Large intestine (tissue), 12 donors: ENCODE data around the gene TMC6. TPM values are rescaled to one million over a fixed set of nuclear protein-coding genes. Genes with fewer than 3 reads are reported as not detected.

Source experiments
- DNase-seq, 2 donors: peaks; one replicate each; pipeline versions ENCODE4 v3.0.0 to v3.0.0-alpha.2; 2013
- H3K27ac ChIP-seq: one replicate; pipeline ENCODE4 v1.5.1; 2013; ENCODE audit warnings: low read length
- H3K27me3 ChIP-seq: 2 replicates; pipeline ENCODE4 v1.6.1; 2013; ENCODE audit warnings: low read length; ENCODE audit not compliant: control insufficient read depth, insufficient read depth
- H3K36me3 ChIP-seq: 2 replicates; pipeline ENCODE4 v1.6.1; 2013; ENCODE audit warnings: low read length; ENCODE audit not compliant: control insufficient read depth, insufficient read depth
- H3K4me1 ChIP-seq: one replicate; pipeline ENCODE4 v1.6.1; 2013; ENCODE audit warnings: low read length; ENCODE audit not compliant: control insufficient read depth, insufficient read depth
- H3K4me3 ChIP-seq: one replicate; pipeline ENCODE4 v1.5.1; 2013; ENCODE audit warnings: low read length
- H3K9me3 ChIP-seq: one replicate; pipeline ENCODE4 v1.6.1; 2013; ENCODE audit warnings: mild to moderate bottlenecking, low read depth, low read length, moderate library complexity; ENCODE audit not compliant: control insufficient read depth
- WGBS: methylation state at CpG from one replicate; pipeline ENCODE4 v1.1.5; 2013; ENCODE audit warnings: low lambda C conversion rate; ENCODE audit not compliant: insufficient coverage; 5-methylcytosine and 5-hydroxymethylcytosine counted together
- long read RNA-seq, 11 donors: transcript quantifications; one replicate each; lab custom pipeline, GENCODE V29; 2026
- polyA plus RNA-seq: library from polyadenylated mRNA; unstranded; fragments of 120-200 nt; gene quantifications from one replicate; pipeline ENCODE4 v1.2.1, GENCODE V29; 2013

TMC6 gene, protein sequence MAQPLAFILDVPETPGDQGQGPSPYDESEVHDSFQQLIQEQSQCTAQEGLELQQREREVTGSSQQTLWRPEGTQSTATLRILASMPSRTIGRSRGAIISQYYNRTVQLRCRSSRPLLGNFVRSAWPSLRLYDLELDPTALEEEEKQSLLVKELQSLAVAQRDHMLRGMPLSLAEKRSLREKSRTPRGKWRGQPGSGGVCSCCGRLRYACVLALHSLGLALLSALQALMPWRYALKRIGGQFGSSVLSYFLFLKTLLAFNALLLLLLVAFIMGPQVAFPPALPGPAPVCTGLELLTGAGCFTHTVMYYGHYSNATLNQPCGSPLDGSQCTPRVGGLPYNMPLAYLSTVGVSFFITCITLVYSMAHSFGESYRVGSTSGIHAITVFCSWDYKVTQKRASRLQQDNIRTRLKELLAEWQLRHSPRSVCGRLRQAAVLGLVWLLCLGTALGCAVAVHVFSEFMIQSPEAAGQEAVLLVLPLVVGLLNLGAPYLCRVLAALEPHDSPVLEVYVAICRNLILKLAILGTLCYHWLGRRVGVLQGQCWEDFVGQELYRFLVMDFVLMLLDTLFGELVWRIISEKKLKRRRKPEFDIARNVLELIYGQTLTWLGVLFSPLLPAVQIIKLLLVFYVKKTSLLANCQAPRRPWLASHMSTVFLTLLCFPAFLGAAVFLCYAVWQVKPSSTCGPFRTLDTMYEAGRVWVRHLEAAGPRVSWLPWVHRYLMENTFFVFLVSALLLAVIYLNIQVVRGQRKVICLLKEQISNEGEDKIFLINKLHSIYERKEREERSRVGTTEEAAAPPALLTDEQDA
- 69.9 TPM for polyA plus RNA-seq
- long read RNA-seq, donor 1, full-length matches to known transcripts = 3 of 112 reads
- long read RNA-seq, donor 1, partial matches to known transcripts = 38 of 112 reads
- long read RNA-seq, donor 1, other reads (novel, unspliced or antisense) = 71 of 112 reads
- long read RNA-seq, donor 2, full-length matches to known transcripts = 8 of 16 reads
- long read RNA-seq, donor 2, partial matches to known transcripts = 0 of 16 reads
- long read RNA-seq, donor 2, other reads (novel, unspliced or antisense) = 8 of 16 reads
- long read RNA-seq, donor 3 = 0 reads
- long read RNA-seq, donor 4, full-length matches to known transcripts = 3 of 26 reads
- long read RNA-seq, donor 4, partial matches to known transcripts = 11 of 26 reads
- long read RNA-seq, donor 4, other reads (novel, unspliced or antisense) = 12 of 26 reads
- long read RNA-seq, donor 5, partial matches to known transcripts = 0 of 3 reads
- long read RNA-seq, donor 5, other reads (novel, unspliced or antisense) = 0 of 3 reads
- long read RNA-seq, donor 6, full-length matches to known transcripts = 4 of 574 reads
- long read RNA-seq, donor 6, partial matches to known transcripts = 376 of 574 reads
- long read RNA-seq, donor 6, other reads (novel, unspliced or antisense) = 194 of 574 reads
- long read RNA-seq, donor 7, partial matches to known transcripts = 0 of 3 reads
- long read RNA-seq, donor 7, other reads (novel, unspliced or antisense) = 0 of 3 reads
- long read RNA-seq, donor 8, full-length matches to known transcripts = 4 of 346 reads
- long read RNA-seq, donor 8, partial matches to known transcripts = 124 of 346 reads
- long read RNA-seq, donor 8, other reads (novel, unspliced or antisense) = 218 of 346 reads
- long read RNA-seq, donor 9, full-length matches to known transcripts = 6 of 6 reads
- long read RNA-seq, donor 9, partial matches to known transcripts = 0 of 6 reads
- long read RNA-seq, donor 9, other reads (novel, unspliced or antisense) = 0 of 6 reads
- long read RNA-seq, donor 10, full-length matches to known transcripts = 4 of 4 reads
- long read RNA-seq, donor 10, partial matches to known transcripts = 0 of 4 reads
- long read RNA-seq, donor 10, other reads (novel, unspliced or antisense) = 0 of 4 reads
- long read RNA-seq, donor 11, partial matches to known transcripts = 0 of 3 reads
- long read RNA-seq, donor 11, other reads (novel, unspliced or antisense) = 0 of 3 reads

GRCh38 chr17:78128551-78129350 lies at the start of gene TMC6:
Gene TMC6, minus strand, starts transcription at chr17:78128755. Its CDS starts 1,923 bp downstream, at chr17:78126832.
- peak in 1 of 2 donors; percentile 88 for DNase-seq
- Histone ChIP-seq H3K4me1 (peaks cover 41% of the 10 kb centered on the region), H3K27me3 (peaks cover 16% of the 10 kb centered on the region), H3K9me3 (peaks cover 12% of the 10 kb centered on the region), H3K27ac (peak within 1 kb of the TSS; percentile 85), H3K36me3 (peaks cover 26% of the 10 kb centered on the region), H3K4me3 (peak within 1 kb of the TSS; percentile 79)
- no CpG with 5 or more reads among the region's 54 CpGs for WGBS

- Histone ChIP-seq H3K9me3 (no peaks in the 10 kb centered on the region), H3K4me3 (no peak overlapping the region), H3K27ac (no peak overlapping the region), H3K4me1 (peaks cover 56% of the 10 kb centered on the region), H3K27me3 (no peaks in the 10 kb centered on the region), H3K36me3 (peaks cover 41% of the 10 kb centered on the region)
- WGBS = no CpG with 5 or more reads among the region's 14 CpGs
- peak; percentile 63 to 65 for DNase-seq
These were observed 48.0 kb upstream of the TMC6 start for GRCh38 chr17:78176548-78177025.

DNA sequence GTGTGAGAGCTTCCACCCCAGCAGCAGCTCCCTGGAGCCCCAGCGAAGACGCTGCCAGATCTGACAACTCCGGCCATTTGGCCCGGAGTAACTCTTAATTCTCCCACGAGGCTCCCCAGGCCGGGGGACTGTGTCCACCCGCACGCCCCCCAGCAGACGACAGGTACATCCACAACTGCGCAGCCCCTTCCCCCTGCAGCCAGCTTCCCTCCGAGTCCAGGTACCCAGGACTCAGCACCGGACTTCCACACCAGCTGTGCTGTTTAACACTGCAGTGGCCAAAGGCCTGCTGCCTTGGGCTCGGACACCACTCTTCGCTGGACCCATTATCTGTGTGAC lies 47.1 kb upstream of the TMC6 start:
- no CpG with 5 or more reads among the region's 14 CpGs for WGBS
- Histone ChIP-seq H3K4me1 (peaks cover 65% of the 10 kb centered on the region), H3K27me3 (no peaks in the 10 kb centered on the region), H3K27ac (no peak overlapping the region), H3K36me3 (peaks cover 51% of the 10 kb centered on the region), H3K9me3 (no peaks in the 10 kb centered on the region), H3K4me3 (no peak overlapping the region)
- no peak for DNase-seq

DNA sequence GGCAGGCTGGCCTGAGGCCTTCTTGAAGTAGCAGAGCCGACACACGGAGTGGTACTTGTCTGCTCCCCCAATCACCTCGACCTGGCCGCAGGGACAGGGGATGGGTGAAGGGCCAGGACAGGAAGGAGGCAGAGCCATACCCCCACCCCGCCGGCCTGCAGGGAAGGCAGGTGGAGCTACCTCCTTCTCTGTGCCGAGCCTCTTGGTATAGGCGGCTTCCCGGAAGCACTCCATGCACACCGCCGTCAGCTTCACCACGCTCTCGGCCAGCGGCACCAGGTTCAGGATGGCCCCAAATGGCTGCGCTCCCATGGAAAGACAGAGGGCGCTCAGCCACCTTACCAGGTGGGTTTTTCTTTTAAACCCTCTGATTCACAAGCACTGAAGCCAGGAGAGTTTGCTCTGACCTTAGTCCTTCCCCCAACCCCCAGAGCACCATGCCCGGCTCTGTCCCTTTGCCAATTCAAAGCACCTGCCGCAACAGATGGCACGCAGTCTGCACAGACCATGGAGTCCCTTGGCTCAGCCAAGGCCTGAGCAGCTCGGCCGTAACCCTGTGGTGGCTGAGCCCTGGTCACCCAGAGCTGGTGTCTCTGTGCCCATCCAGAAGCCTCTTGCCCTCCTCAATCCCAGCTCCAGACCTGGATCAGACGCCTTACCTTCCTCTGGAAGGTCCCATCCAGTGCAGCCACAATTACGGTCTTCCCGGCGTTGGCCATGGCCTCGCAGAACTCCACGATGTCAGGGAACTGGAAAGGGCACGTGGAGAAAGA lies 46.5 kb upstream of the TMC6 start:
- H3K4me1 ChIP-seq = peaks cover 66% of the 10 kb centered on the region
- H3K36me3 ChIP-seq = peaks cover 52% of the 10 kb centered on the region
- H3K27ac ChIP-seq = peak overlapping the region; percentile 48
- no CpG with 5 or more reads among the region's 28 CpGs for WGBS
- no peak overlapping the region for H3K4me3 ChIP-seq
- no peaks in the 10 kb centered on the region for H3K9me3 ChIP-seq
- no peaks in the 10 kb centered on the region for H3K27me3 ChIP-seq
- no peak for DNase-seq

GRCh38 chr17:78174346-78174869 lies 45.9 kb upstream of the TMC6 start:
- H3K36me3 ChIP-seq = peaks cover 52% of the 10 kb centered on the region
- no peak overlapping the region for H3K4me3 ChIP-seq
- H3K9me3 ChIP-seq = no peaks in the 10 kb centered on the region
- WGBS = 40% methylated on average over 1 of the region's 15 CpGs
- peak in 1 of 2 donors; percentile 32 for DNase-seq
- no peaks in the 10 kb centered on the region for H3K27me3 ChIP-seq
- peak overlapping the region; percentile 48 for H3K27ac ChIP-seq
- peaks cover 72% of the 10 kb centered on the region for H3K4me1 ChIP-seq

DNA sequence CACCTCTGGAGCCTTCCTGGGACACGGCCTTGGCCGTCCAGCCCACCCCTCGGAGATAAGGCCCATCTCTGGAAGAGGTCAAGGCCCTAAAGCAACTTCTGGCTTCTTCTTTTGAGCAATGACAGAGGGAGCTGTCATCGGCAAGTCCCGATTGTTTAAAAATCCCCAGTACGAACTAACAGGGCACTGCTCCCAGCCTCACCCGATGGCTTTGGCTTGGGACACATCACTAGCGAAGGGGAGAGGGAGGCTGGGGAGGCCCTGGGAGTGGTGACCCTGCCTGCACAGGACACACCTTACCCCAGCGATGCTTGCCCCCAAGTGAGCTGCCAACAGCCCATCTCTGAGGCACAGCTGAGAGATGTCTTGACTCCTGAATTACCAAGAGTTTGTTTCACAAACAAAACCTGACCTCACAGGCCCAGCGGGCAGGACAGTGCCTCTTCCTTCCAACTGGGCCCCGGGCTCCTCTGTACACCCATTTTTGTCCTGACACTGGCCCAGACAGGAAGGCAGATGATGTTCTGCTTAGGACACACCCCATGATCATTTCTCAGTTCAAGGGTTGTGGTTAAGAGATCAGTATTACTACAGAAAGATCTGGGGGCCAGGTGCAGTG lies 44.7 kb upstream of the TMC6 start:
- peak in 1 of 2 donors; percentile 47 for DNase-seq
- no peaks in the 10 kb centered on the region for H3K9me3 ChIP-seq

DNA sequence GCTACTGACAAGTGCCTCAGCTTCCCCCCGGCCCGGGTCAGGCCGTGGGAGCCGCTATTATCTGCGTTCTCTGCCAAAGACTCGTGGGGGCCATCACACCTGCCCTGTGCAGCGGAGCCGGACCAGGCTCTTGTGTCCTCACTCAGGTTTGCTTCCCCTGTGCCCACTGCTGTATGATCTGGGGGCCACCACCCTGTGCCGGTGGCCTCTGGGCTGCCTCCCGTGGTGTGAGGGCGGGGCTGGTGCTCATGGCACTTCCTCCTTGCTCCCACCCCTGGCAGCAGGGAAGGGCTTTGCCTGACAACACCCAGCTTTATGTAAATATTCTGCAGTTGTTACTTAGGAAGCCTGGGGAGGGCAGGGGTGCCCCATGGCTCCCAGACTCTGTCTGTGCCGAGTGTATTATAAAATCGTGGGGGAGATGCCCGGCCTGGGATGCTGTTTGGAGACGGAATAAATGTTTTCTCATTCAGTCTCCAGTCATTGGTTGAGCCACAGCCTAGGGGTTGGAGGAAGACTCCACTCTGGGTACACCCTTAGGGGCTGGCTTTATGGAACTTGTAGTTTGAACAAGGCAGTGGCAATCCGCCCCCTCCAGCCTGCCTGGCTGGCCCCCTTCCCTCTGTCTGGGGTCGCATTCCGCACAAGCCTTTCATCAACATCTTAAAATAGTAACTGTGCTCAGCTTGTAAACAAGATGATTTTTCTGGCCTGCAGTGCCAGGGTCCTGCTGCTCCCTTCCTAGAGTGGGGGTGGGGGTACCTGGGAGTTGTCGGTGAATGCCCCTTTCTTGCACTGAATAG lies 43.9 kb upstream of the TMC6 start:
- Histone ChIP-seq H3K4me1 (peaks cover 73% of the 10 kb centered on the region), H3K27me3 (no peaks in the 10 kb centered on the region), H3K36me3 (peaks cover 52% of the 10 kb centered on the region), H3K27ac (peak overlapping the region; percentile 65), H3K9me3 (no peaks in the 10 kb centered on the region), H3K4me3 (no peak overlapping the region)
- WGBS = no CpG with 5 or more reads among the region's 19 CpGs
- DNase-seq = peak; percentile 50 to 74

More for the DNA sequence above, 44.7 kb upstream of the TMC6 start:
- peak overlapping the region; percentile 48 for H3K27ac ChIP-seq
- no peaks in the 10 kb centered on the region for H3K27me3 ChIP-seq
- peaks cover 68% of the 10 kb centered on the region for H3K4me1 ChIP-seq
- H3K4me3 ChIP-seq = no peak overlapping the region
- H3K36me3 ChIP-seq = peaks cover 52% of the 10 kb centered on the region
- WGBS = no CpG with 5 or more reads among the region's 11 CpGs
